ENCODE data around the gene RAET1E.
"Not testable (repeated sequence)": the region's sequence is repeated elsewhere in the genome, so short reads cannot be mapped to it uniquely, and the experiment has no call there.

Gene RAET1E

DNA sequence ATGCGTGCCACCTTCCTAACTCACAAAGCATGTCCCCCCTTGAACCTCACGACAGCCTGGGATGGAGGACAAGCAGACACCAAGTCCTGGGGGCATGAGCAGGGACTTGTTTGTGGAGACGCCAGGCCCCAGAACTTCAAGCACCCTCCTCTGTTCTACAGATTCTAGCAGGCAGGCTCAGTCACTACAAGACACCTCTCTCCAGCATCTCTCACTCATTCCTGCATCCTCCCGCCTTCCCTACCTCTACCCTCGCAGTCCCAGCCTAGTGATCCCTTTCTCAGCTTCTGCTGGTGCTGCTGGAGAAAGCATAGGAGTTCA is 37.4 kb downstream of the RAET1E start:
- no peak for DNase-seq

DNA sequence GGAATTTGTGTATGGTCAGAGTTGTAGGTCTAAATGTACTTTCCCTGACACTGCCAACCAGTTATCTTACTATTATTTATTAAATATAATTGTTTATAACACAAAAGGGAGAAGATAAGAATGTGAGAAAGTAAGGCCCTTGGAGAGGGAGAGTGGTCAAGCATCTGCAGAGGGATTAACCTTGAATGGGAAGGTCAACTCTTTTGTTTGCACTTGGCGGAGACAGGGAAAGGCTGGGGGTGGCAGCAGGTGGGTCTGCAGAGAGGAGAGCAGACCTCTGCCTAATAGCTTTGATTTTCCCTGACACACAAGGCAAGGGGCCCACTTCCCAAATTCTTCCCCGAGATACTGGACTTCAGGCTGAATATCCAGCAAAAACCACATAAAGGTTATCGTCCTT is 38.0 kb downstream of the RAET1E start:
- DNase-seq = no peak

DNA sequence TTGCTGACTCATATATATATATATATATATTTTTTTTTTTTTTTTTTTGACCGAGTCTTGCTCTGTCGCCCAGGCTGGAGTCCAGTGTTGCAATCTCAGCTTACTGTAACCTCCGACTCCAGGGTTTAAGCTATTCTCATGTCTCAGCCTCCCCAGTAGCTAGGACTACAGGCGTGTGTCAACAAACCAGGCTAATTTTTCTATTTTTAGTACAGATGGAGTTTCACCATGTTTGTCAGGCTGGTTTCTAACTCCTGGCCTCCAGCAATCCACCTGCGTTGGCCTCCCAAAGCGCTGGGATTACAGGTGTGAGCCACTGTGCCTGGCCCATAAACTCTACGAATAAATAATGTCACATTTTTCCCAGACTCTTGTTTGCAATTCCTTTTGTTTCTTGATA is 38.5 kb downstream of the RAET1E start:
- DNase-seq = peak in 1 of 2 experiments; percentile 31

DNA sequence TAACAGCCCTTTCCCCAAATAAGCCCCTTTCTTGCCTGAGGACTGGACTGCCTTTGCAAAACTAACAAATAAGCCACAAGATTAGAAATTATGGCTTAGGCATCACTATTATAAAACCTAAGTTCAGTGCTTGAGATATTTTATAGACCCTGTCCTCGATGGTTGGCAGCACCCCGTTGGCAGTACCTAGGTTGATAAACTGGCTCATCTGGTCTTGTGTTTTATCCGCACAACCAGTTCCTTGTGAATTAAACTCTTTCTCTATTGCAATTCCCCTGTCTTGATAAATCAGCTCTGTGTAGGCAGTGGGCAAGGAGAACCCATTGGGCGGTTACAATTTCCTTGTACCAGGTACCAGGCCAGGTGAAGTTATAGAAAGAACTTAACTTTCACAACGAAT is 40.4 kb downstream of the RAET1E start:
- DNase-seq = no peak

DNA sequence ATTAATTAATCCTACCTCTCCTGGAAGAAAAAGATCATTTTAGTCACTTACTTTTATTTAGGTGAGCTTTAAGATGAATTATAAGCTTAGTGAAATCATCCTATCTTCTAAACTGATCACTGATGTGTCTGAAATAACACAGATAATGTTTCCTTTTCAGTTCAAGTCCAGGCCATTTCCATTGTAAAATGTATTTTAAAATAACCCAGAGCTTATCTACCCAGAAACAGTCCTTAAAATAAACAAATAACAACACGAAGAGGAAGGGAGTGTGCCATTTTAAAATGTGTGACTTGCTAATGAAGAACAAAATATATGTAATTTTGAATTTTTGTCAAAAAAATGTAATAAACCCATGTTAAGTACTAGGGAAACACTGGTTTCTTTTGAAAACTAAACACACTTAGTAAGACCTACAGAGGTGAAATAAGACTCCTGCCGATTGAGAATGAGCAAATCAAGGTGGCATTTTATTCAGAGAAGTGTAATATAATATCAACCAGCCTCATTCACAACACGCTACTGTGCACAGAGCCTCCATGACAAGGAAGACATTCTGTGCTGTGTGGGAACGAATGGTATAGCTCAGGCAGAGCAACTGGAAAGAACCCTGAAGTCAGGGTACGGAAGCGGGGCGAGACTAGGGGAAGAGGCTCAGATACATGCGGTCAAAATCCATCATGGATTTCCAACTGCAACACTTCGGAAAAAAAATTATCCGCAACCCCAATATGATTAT is 41.5 kb downstream of the RAET1E start:
- DNase-seq = no peak

DNA sequence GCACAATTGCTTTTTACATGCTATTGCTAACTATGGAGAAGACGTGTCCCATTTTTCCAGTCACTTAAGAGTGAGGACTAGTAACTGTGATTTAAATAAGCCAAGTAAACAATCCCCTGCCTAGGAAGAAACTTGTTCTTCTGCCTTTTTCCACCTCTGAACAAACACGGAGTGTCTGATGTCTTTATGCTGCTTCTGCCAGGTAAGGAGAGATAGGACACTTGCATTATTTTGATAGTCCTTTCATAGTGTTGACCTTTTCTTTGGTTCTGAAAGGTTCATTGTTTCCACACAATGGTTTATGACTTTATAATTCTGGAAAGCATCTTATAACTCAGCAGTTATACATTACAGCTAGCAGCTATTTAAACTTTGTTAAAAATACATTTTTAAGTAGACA is 42.2 kb downstream of the RAET1E start:
- DNase-seq = no peak

DNA sequence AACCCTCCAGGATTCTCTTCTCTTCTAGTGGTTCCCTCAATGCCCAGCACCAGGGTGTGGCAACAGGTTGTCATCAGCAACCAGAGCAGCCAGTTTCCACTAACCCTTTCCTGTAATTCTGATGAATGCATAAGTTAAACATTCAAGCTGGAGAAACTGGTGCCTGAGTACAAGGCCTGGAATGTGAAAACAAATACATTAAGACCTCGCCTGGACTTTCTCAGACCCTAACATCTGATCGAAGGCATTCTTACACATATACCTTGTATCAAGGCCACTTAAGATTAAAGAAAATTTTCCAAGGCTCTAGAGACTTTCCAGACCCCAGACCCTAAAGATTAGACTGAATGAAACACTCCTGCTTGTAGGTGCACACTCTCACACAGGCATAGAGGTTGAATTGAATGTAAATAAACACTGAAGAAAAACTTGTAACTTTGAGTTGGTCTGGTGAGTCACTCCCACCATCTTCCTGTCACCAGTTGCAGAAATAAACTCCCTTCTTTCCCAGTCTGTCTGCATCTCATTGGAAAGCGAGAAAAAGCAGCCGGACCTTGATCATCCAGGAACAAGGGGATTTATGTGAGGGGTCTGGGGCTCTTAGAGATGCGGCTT is 42.8 kb downstream of the RAET1E start:
- no peak for DNase-seq

DNA sequence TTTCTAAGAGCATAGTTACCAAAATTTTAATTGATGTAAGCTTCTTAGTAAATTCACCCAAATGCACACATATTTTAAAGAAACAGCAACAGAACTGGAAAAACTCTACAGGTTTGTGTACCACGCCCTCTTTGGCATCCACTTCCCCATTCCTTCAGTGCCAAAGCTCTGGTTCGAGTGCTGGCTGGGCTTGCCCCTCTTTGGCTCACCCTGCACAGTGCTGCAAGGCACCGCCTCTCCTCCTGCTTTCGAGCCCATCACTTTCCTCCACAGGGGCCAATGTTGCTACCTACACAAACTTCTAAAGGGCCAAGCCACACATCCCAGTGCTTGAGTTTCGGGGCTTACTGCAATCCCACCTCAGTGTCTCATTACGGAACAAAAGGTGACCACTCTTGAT is 43.4 kb downstream of the RAET1E start:
- no peak for DNase-seq

DNA sequence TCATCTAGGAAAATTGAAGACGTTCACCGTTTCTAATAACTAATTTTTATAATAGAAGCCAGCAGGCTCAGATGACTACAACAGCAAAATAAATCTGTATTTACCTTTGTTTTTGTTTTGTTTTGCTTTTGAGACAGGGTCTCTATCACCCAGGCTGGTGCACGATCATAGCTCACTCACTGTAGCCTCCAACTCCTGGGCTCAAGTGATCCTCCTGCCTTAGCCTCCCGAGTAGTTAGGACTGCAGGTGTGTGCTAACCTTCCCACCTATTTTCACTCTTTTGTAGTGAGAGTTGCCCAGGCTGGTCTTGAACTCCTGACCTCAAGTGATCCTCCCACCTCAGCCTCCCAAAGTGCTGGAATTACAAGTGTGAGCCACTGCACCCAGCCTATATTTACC is 43.9 kb downstream of the RAET1E start:
- not testable (repeated sequence) for DNase-seq

DNA sequence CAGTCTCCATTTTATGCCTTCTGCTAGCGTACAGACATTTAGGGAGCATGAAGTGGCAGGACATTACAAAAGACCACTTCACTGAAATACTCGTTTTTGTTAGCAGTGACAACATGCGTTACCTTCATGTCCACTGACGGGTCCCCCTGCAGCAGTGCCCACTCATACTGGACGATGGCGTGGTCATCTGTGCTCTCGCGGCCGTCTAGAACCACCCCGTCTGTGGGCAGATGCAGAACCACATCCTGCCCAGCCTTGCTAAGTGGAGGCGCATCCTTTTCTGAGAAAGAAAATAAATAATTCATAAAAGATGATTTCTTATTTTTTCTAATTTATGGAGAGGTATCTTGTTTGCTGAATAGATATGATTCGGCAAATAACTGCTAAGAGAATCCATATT is 45.0 kb downstream of the RAET1E start:
- no peak for DNase-seq

DNA sequence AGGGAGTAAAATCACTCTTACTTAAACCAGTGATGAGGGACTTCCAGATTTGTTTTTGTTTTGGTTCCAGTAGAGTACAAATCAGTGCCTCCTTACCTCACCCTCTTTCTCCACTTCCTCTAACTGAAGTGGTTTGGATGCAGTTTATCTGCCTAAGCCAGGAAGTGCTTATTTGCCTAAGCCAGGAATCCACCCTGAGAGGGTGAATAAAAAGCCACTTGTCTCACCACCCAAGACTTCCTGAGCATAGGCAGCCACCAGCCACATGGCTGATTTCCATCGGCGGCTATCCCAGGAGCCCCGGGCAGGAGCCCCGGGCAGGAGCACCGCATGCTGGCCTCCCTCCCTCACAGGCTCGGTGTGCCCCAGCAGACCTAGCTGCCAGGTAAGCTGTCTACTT is 45.7 kb downstream of the RAET1E start:
- no peak for DNase-seq

DNA sequence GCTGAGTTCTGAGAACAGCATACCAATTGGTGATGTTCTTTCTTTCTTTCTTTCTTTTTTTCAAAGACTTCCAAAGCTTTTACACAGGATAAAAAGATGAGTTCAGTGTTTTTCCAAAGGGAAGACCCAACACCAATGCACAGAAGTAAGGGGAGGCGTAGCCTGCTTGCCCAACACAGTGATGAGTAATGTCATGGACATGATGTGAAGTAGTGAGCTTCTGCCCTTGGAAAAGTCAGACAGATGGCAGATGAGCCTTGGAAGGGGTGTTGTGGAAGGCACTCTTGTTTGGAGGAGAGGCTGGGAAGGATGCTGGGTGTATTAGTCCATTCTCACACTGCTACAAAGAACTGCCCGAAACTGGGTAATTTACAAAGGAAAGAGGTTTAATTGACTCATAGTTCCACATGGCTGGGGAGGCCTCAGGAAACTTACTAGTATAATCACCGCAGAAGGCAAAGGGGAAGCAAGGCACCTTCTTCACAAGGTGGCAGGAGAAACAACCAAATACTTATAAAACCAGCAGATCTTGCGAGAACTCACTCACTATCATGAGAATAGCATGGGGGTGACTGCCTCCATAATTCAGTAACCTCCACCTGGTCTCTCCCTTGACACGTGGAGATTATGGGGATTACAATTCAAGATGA is 46.3 kb downstream of the RAET1E start:
- DNase-seq = no peak

DNA sequence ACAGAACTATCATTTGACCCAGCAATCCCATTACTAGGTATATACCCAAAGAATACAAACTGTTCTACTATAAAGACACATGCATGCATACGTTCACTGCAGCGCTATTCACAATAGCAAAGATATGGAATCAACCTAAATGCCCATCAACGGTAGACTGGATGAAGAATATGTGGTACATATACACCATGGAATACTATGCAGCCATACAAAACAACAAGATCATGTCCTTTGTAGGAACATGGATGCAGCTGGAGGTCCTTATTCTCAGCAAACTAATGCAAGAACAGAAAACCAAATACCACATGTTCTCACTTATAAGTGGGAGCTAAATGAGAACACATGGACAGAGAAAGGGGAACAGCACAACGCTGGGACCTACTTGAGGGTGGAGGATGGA is 49.6 kb downstream of the RAET1E start:
- not testable (repeated sequence) for DNase-seq
